GM23248 (cell line): ENCODE data around the gene ASIC4.

Experiments
- EZH2 ChIP-seq: fragments of 200-600 bp; sonication (generic); IDR thresholded peaks from 2 replicates; pipeline ENCODE4 v1.6.1; 2018; ENCODE audit warnings: antibody characterized with exemption, mild to moderate bottlenecking; ENCODE audit not compliant: insufficient read depth, poor library complexity, severe bottlenecking
- EZH2phosphoT487 ChIP-seq: fragments of 200-600 bp; sonication (generic); IDR thresholded peaks from 2 replicates; pipeline ENCODE4 v1.6.1; 2018; ENCODE audit warnings: antibody characterized with exemption, moderate library complexity, mild to moderate bottlenecking, low read depth; ENCODE audit not compliant: insufficient read depth

GRCh38 chr2:219521066-219521880 lies 7.0 kb downstream of the ASIC4 start:
- no peak for TF ChIP-seq EZH2
- no peak for TF ChIP-seq EZH2phosphoT487
